H9 (cell line): Measurements from ENCODE around the gene DPP6. TPM values are rescaled to one million over a fixed set of nuclear protein-coding genes. Genes with fewer than 3 reads are reported as not detected.

Experiments used
- DNase-seq: peaks from one replicate; pipeline ENCODE4 v3.0.0-alpha.2; 2017
- H2AFZ ChIP-seq: one replicate; pipeline ENCODE4 v1.6.1; 2013; ENCODE audit warnings: mild to moderate bottlenecking, low read length, control low read depth, moderate library complexity
- H2AK5ac ChIP-seq: 2 replicates; pipeline ENCODE4 v1.6.1; 2013; ENCODE audit warnings: low read length, control low read depth, mixed read lengths; ENCODE audit not compliant: insufficient read length
- H2BK120ac ChIP-seq: one replicate; pipeline ENCODE4 v1.6.1; 2013; ENCODE audit warnings: low read depth, mild to moderate bottlenecking, low read length, control low read depth, inconsistent platforms; ENCODE audit not compliant: poor library complexity, severe bottlenecking
- H2BK12ac ChIP-seq: 2 replicates; pipeline ENCODE4 v1.6.1; 2013; ENCODE audit warnings: low read length, control low read depth, mixed read lengths, low read depth; ENCODE audit not compliant: insufficient read length
- H2BK15ac ChIP-seq: 2 replicates; pipeline ENCODE4 v1.6.1; 2013; ENCODE audit warnings: low read depth, low read length, control low read depth
- H2BK20ac ChIP-seq: one replicate; pipeline ENCODE4 v1.6.1; 2013; ENCODE audit warnings: low read depth, mild to moderate bottlenecking, low read length, control low read depth, inconsistent platforms; ENCODE audit not compliant: poor library complexity, severe bottlenecking
- H2BK5ac ChIP-seq: 2 replicates; pipeline ENCODE4 v1.6.1; 2013; ENCODE audit warnings: low read length, control low read depth, mixed read lengths; ENCODE audit not compliant: insufficient read length
- H3K14ac ChIP-seq: 2 replicates; pipeline ENCODE4 v1.6.1; 2013; ENCODE audit warnings: low read length, control low read depth; ENCODE audit not compliant: insufficient read depth
- H3K18ac ChIP-seq: 2 replicates; pipeline ENCODE4 v1.6.1; 2013; ENCODE audit warnings: low read depth, mild to moderate bottlenecking, mixed read lengths, low read length, control low read depth; ENCODE audit not compliant: insufficient read length
- H3K23ac ChIP-seq: 2 replicates; pipeline ENCODE4 v1.6.1; 2013; ENCODE audit warnings: low read length, control low read depth, mixed read lengths, low read depth; ENCODE audit not compliant: insufficient read length
- H3K23me2 ChIP-seq: 2 replicates; pipeline ENCODE4 v1.6.1; 2013; ENCODE audit warnings: low read depth, mild to moderate bottlenecking, mixed read lengths, low read length, control low read depth; ENCODE audit not compliant: insufficient read length, poor library complexity, severe bottlenecking
- H3K27ac ChIP-seq: 2 replicates; pipeline ENCODE4 v1.5.1; 2013; ENCODE audit warnings: low read length, control low read depth, mixed read lengths, low read depth; ENCODE audit not compliant: insufficient read length
- H3K27me3 ChIP-seq: 2 replicates; pipeline ENCODE4 v1.6.1; 2013; ENCODE audit warnings: low read length, control low read depth, inconsistent platforms; ENCODE audit not compliant: insufficient read depth
- H3K4ac ChIP-seq: 2 replicates; pipeline ENCODE4 v1.6.1; 2013; ENCODE audit warnings: low read depth, mild to moderate bottlenecking, control low read depth, inconsistent platforms, low read length, moderate library complexity
- H3K4me1 ChIP-seq: 2 replicates; pipeline ENCODE4 v1.6.1; 2013; ENCODE audit warnings: low read length, control low read depth, inconsistent platforms; ENCODE audit not compliant: insufficient read depth
- H3K4me2 ChIP-seq: 2 replicates; pipeline ENCODE4 v1.6.1; 2013; ENCODE audit warnings: low read length, control low read depth, mixed read lengths; ENCODE audit not compliant: insufficient read length, insufficient read depth
- H3K56ac ChIP-seq: 2 replicates; pipeline ENCODE4 v1.6.1; 2013; ENCODE audit warnings: low read depth, mild to moderate bottlenecking, mixed read lengths, low read length, control low read depth; ENCODE audit not compliant: insufficient read length
- H3K79me1 ChIP-seq: 2 replicates; pipeline ENCODE4 v1.6.1; 2013; ENCODE audit warnings: low read depth, mild to moderate bottlenecking, moderate library complexity, low read length, control low read depth, inconsistent platforms; ENCODE audit not compliant: insufficient read depth, poor library complexity, severe bottlenecking
- H3K79me2 ChIP-seq: 2 replicates; pipeline ENCODE4 v1.6.1; 2013; ENCODE audit warnings: low read length, control low read depth, inconsistent platforms; ENCODE audit not compliant: insufficient read depth
- H3K9ac ChIP-seq: 2 replicates; pipeline ENCODE4 v1.6.1; 2013; ENCODE audit warnings: low read length, control low read depth, mixed read lengths; ENCODE audit not compliant: insufficient read length; ENCODE audit errors: extremely low read depth
- H3K9me3 ChIP-seq: one replicate; pipeline ENCODE4 v1.6.1; 2013; ENCODE audit warnings: low read depth, low read length, inconsistent platforms; ENCODE audit not compliant: control insufficient read depth
- H3T11ph ChIP-seq: one replicate; pipeline ENCODE4 v1.6.1; 2013; ENCODE audit warnings: mild to moderate bottlenecking, low read length, control low read depth, inconsistent platforms
- H4K20me1 ChIP-seq: one replicate; pipeline ENCODE4 v1.6.1; 2013; ENCODE audit not compliant: control insufficient read depth, insufficient read length, insufficient read depth
- H4K5ac ChIP-seq: 2 replicates; pipeline ENCODE4 v1.6.1; 2013; ENCODE audit warnings: low read depth, mild to moderate bottlenecking, mixed read lengths, low read length, control low read depth; ENCODE audit not compliant: insufficient read length
- H4K8ac ChIP-seq: replicated peaks from 2 replicates; pipeline ENCODE4 v1.6.1; 2013; ENCODE audit warnings: low read length, control low read depth, mixed read lengths, low read depth; ENCODE audit not compliant: insufficient read length
- H4K91ac ChIP-seq: 2 replicates; pipeline ENCODE4 v1.6.1; 2013; ENCODE audit warnings: low read depth, mild to moderate bottlenecking, moderate library complexity, mixed read lengths, low read length, control low read depth; ENCODE audit not compliant: insufficient read length
- H3K27ac Mint-ChIP-seq, 3 experiments: 2 replicates in 2 of 3; 3 replicates in 1 of 3; pipeline ENCODE4 v1.8.0; 2020 to 2021; ENCODE audit warnings: mixed read lengths in 3 of 3, mild to moderate bottlenecking in 1 of 3, moderate library complexity in 1 of 3
- H3K27me3 Mint-ChIP-seq: 2 replicates; pipeline ENCODE4 v1.8.0; 2021; ENCODE audit warnings: low read depth, mild to moderate bottlenecking, moderate library complexity, mixed read lengths
- H3K36me3 Mint-ChIP-seq, 3 experiments: 2 replicates in 2 of 3; 3 replicates in 1 of 3; pipeline ENCODE4 v1.8.0; 2020 to 2021; ENCODE audit warnings: low read depth in 3 of 3, mixed read lengths in 3 of 3; ENCODE audit not compliant: insufficient read depth in 1 of 3
- H3K4me1 Mint-ChIP-seq, 2 experiments: 2 replicates each; pipeline ENCODE4 v1.8.0; 2020; ENCODE audit warnings: mixed read lengths in 2 of 2
- H3K4me3 Mint-ChIP-seq, 2 experiments: 2 replicates in 1 of 2; 3 replicates in 1 of 2; pipeline ENCODE4 v1.8.0; 2020 to 2021; ENCODE audit warnings: mild to moderate bottlenecking in 2 of 2, mixed read lengths in 2 of 2, moderate library complexity in 1 of 2
- H3K9me3 Mint-ChIP-seq, 2 experiments: 2 replicates in 1 of 2; 3 replicates in 1 of 2; pipeline ENCODE4 v1.8.0; 2020; ENCODE audit warnings: mild to moderate bottlenecking in 2 of 2, mixed read lengths in 2 of 2, moderate library complexity in 1 of 2
- WGBS: extraction: QIAGEN DNeasy Blood & Tissue Kit; methylation state at CpG from one replicate; pipeline ENCODE4 v1.1.7; 2013; ENCODE audit warnings: missing lambda C conversion rate, low lambda C conversion rate, mixed read lengths; ENCODE audit not compliant: insufficient read length; ENCODE audit errors: extremely low coverage; 5-methylcytosine and 5-hydroxymethylcytosine counted together
- total RNA-seq: library from RNA; stranded (reverse); gene quantifications from 2 replicates; pipeline ENCODE4 v1.2.1, GENCODE V29; 2021
- TF ChIP-seq, protein P1 (sequence below): fragments of 200-600 bp; sonication (generic); conservative IDR thresholded peaks from 3 replicates; pipeline ENCODE4 v1.8.0; 2021; ENCODE audit warnings: antibody characterized with exemption, mild to moderate bottlenecking

The DPP6 gene
- total RNA-seq, 1 experiment from 2014 or later, result 4.5 TPM

DNA sequence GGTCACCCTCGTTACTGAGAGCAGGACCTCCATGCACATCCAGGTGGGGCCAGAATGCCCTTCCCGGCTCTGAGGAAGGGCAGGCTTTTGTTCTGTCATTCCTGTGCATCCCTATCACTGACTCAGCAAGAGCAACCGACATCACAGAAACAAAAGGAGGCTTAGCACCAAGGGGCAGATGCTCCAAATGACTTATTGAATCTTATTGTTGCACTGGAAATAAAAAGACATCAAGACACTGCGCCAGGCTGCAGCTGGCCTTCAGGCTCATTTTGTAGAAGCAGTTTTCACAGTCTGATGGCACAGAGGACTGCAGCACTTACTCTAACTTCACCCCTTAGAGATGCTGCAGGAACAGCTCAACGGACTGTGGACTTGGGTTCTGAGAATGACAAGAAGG is 824.3 kb downstream of the DPP6 start:
- no peak overlapping the region for H2AK5ac ChIP-seq
- no peak overlapping the region for H2BK120ac ChIP-seq
- H4K8ac ChIP-seq, result no peak overlapping the region
- no peaks in the 10 kb centered on the region for H3K9me3 ChIP-seq
- no peak overlapping the region for H3K14ac ChIP-seq
- H3K23me2 ChIP-seq, result no peaks in the 10 kb centered on the region
- no peak overlapping the region for H3K4me2 ChIP-seq
- no peak overlapping the region for H3K9ac ChIP-seq
- Mint-ChIP-seq H3K4me3 (no peak overlapping the region), H3K27me3 (no peaks in the 10 kb centered on the region), H3K36me3 (no peaks in the 10 kb centered on the region; a peak in 1 of 7 replicates), H3K4me1 (peaks cover 12 to 20% of the 10 kb centered on the region in 2 experiments), H3K9me3 (no peaks in the 10 kb centered on the region; a peak in 3 of 5 replicates), H3K27ac (no peak overlapping the region; a peak in 1 of 7 replicates)
- H3K79me2 ChIP-seq, result no peaks in the 10 kb centered on the region
- H2BK20ac ChIP-seq, result no peak overlapping the region
- H3K27me3 ChIP-seq, result no peaks in the 10 kb centered on the region
- no peaks in the 10 kb centered on the region for H3K79me1 ChIP-seq
- no CpG with 5 or more reads among the region's 5 CpGs for WGBS
- H2BK15ac ChIP-seq, result no peak overlapping the region
- TF ChIP-seq, protein P1, sequence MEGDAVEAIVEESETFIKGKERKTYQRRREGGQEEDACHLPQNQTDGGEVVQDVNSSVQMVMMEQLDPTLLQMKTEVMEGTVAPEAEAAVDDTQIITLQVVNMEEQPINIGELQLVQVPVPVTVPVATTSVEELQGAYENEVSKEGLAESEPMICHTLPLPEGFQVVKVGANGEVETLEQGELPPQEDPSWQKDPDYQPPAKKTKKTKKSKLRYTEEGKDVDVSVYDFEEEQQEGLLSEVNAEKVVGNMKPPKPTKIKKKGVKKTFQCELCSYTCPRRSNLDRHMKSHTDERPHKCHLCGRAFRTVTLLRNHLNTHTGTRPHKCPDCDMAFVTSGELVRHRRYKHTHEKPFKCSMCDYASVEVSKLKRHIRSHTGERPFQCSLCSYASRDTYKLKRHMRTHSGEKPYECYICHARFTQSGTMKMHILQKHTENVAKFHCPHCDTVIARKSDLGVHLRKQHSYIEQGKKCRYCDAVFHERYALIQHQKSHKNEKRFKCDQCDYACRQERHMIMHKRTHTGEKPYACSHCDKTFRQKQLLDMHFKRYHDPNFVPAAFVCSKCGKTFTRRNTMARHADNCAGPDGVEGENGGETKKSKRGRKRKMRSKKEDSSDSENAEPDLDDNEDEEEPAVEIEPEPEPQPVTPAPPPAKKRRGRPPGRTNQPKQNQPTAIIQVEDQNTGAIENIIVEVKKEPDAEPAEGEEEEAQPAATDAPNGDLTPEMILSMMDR, result no peak
- H2BK12ac ChIP-seq, result no peak overlapping the region
- H3K56ac ChIP-seq, result no peak overlapping the region
- no peak overlapping the region for H4K91ac ChIP-seq
- no peak overlapping the region for H3T11ph ChIP-seq
- no peak overlapping the region for H3K23ac ChIP-seq
- H4K20me1 ChIP-seq, result no peaks in the 10 kb centered on the region
- no peak for DNase-seq
- no peak overlapping the region for H2AFZ ChIP-seq
- no peaks in the 10 kb centered on the region for H3K4me1 ChIP-seq
- no peak overlapping the region for H3K27ac ChIP-seq
- H3K4ac ChIP-seq, result no peak overlapping the region
- H3K18ac ChIP-seq, result no peak overlapping the region
- H2BK5ac ChIP-seq, result no peak overlapping the region
- H4K5ac ChIP-seq, result no peak overlapping the region
